IMR-90 (cell line): ENCODE results near the gene PCNX2.

Source experiments
- CTCF ChIP-seq: conservative IDR thresholded peaks from 2 replicates; pipeline ENCODE4 v1.5.1; 2012; ENCODE audit warnings: mild to moderate bottlenecking, low read depth, low read length, improper control_type of control experiment
- POLR2A ChIP-seq: IDR thresholded peaks from 2 replicates; pipeline ENCODE4 v1.6.1; 2012; ENCODE audit warnings: mild to moderate bottlenecking, low read depth, low read length
- RAD21 ChIP-seq: IDR thresholded peaks from 2 replicates; pipeline ENCODE4 v1.6.1; 2012; ENCODE audit warnings: low read length, improper control_type of control experiment
- RCOR1 ChIP-seq: IDR thresholded peaks from 2 replicates; pipeline ENCODE4 v1.6.1; 2012; ENCODE audit warnings: mild to moderate bottlenecking, low read length, improper control_type of control experiment; ENCODE audit not compliant: insufficient replicate concordance
- TF ChIP-seq, protein P1 (sequence below): fragments of 150-350 bp; IDR thresholded peaks from 2 replicates; pipeline ENCODE4 v1.6.1; 2017; ENCODE audit warnings: mild to moderate bottlenecking, antibody characterized with exemption, low read length, low read depth
- TF ChIP-seq, protein P2 (sequence below): fragments of 150-350 bp; IDR thresholded peaks from 2 replicates; pipeline ENCODE4 v1.6.1; 2016; ENCODE audit warnings: low read depth, mild to moderate bottlenecking, low read length, moderate library complexity, borderline replicate concordance

GRCh38 chr1:233340966-233341516, 45.5 kb upstream of the PCNX2 start:
- no peak for TF ChIP-seq CTCF
- no peak for TF ChIP-seq RAD21
- TF ChIP-seq, protein P1, sequence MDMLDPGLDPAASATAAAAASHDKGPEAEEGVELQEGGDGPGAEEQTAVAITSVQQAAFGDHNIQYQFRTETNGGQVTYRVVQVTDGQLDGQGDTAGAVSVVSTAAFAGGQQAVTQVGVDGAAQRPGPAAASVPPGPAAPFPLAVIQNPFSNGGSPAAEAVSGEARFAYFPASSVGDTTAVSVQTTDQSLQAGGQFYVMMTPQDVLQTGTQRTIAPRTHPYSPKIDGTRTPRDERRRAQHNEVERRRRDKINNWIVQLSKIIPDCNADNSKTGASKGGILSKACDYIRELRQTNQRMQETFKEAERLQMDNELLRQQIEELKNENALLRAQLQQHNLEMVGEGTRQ = no peak
- TF ChIP-seq POLR2A = no peak
- TF ChIP-seq RCOR1 = no peak
- TF ChIP-seq, protein P2, sequence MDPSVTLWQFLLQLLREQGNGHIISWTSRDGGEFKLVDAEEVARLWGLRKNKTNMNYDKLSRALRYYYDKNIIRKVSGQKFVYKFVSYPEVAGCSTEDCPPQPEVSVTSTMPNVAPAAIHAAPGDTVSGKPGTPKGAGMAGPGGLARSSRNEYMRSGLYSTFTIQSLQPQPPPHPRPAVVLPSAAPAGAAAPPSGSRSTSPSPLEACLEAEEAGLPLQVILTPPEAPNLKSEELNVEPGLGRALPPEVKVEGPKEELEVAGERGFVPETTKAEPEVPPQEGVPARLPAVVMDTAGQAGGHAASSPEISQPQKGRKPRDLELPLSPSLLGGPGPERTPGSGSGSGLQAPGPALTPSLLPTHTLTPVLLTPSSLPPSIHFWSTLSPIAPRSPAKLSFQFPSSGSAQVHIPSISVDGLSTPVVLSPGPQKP = no peak
